IMR-90 (cell line): ENCODE data around the gene NT5C1B. TPM values are rescaled to one million over a fixed set of nuclear protein-coding genes. Genes with fewer than 3 reads are reported as not detected.

Experiments
- ATAC-seq: fragments of 200-7000 bp; cut with Tn5 transposase; 2 replicates; pipeline ENCODE4 v1.9.1; 2020; ENCODE audit warnings: low read depth, mild to moderate bottlenecking, moderate library complexity
- BruUV-seq: library from RNA; stranded (reverse); fragments of 400-500 nt; replicated peaks from 2 replicates; lab custom pipeline; 2021; lab: Mats Ljungman, UMichigan
- CTCF ChIA-PET: fragments of 300-600 bp; formaldehyde crosslinking; extraction: SDS; loops from one replicate; lab custom pipeline; 2021; ENCODE audit warnings: antibody characterized with exemption; lab: Yijun Ruan, JAX
- POLR2A ChIA-PET: fragments of 300-600 bp; sonication (Branson Sonifier 250); formaldehyde crosslinking; loops from one replicate; lab custom pipeline; 2022; ENCODE audit warnings: antibody characterized with exemption; ENCODE audit not compliant: unreplicated experiment; lab: Charles Lee
- DNase-seq: peaks from one replicate; pipeline ENCODE4 v3.0.0; 2013
- H2AFZ ChIP-seq: replicated peaks from 2 replicates; pipeline ENCODE3; 2013; ENCODE audit warnings: low read length, mild to moderate bottlenecking; ENCODE audit not compliant: poor library complexity
- H2AK5ac ChIP-seq: 2 replicates; pipeline ENCODE4 v1.6.1; 2013; ENCODE audit warnings: low read depth, low read length, inconsistent platforms
- H2AK9ac ChIP-seq: replicated peaks from 2 replicates; pipeline ENCODE3; 2013; ENCODE audit warnings: mild to moderate bottlenecking, low read depth, low read length, moderate library complexity; ENCODE audit not compliant: poor library complexity
- H2BK120ac ChIP-seq: 2 replicates; pipeline ENCODE4 v1.6.1; 2013; ENCODE audit warnings: low read depth, low read length, inconsistent platforms
- H2BK15ac ChIP-seq: 3 replicates; pipeline ENCODE4 v1.6.1; 2013; ENCODE audit warnings: low read depth, low read length, inconsistent platforms
- H2BK20ac ChIP-seq: 2 replicates; pipeline ENCODE4 v1.6.1; 2013; ENCODE audit warnings: low read depth, mild to moderate bottlenecking, inconsistent platforms, low read length, moderate library complexity
- H2BK5ac ChIP-seq: 2 replicates; pipeline ENCODE4 v1.6.1; 2013; ENCODE audit warnings: mild to moderate bottlenecking, low read depth, low read length, inconsistent platforms; ENCODE audit not compliant: poor library complexity, severe bottlenecking
- H3K14ac ChIP-seq: replicated peaks from 2 replicates; pipeline ENCODE4 v1.6.1; 2013; ENCODE audit warnings: low read depth, low read length, inconsistent platforms
- H3K18ac ChIP-seq: 2 replicates; pipeline ENCODE4 v1.6.1; 2013; ENCODE audit warnings: low read depth, low read length, control low read depth
- H3K23ac ChIP-seq: 2 replicates; pipeline ENCODE4 v1.6.1; 2013; ENCODE audit warnings: low read depth, low read length, inconsistent platforms
- H3K27ac ChIP-seq: 2 replicates; pipeline ENCODE4 v1.5.1; 2013; ENCODE audit warnings: mild to moderate bottlenecking, control low read depth, low read length; ENCODE audit not compliant: insufficient read depth
- H3K27me3 ChIP-seq: 2 replicates; pipeline ENCODE4 v1.6.1; 2013; ENCODE audit warnings: low read length; ENCODE audit not compliant: control insufficient read depth, insufficient read depth
- H3K36me3 ChIP-seq: 2 replicates; pipeline ENCODE4 v1.6.1; 2013; ENCODE audit warnings: low read length, mixed read lengths; ENCODE audit not compliant: control insufficient read depth, insufficient read depth
- H3K4ac ChIP-seq: 2 replicates; pipeline ENCODE4 v1.6.1; 2013; ENCODE audit warnings: low read depth, low read length, inconsistent platforms
- H3K4me1 ChIP-seq: 2 replicates; pipeline ENCODE4 v1.6.1; 2013; ENCODE audit warnings: low read length, mixed read lengths; ENCODE audit not compliant: control insufficient read depth, insufficient read depth
- H3K4me2 ChIP-seq: 2 replicates; pipeline ENCODE4 v1.6.1; 2013; ENCODE audit warnings: low read depth, mild to moderate bottlenecking, control low read depth, low read length, moderate library complexity
- H3K4me3 ChIP-seq: 2 replicates; pipeline ENCODE4 v1.5.1; 2013; ENCODE audit warnings: low read depth, mild to moderate bottlenecking, control low read depth, low read length, moderate library complexity; ENCODE audit not compliant: insufficient read depth
- H3K56ac ChIP-seq: 2 replicates; pipeline ENCODE4 v1.6.1; 2013; ENCODE audit warnings: low read length, inconsistent platforms; ENCODE audit not compliant: insufficient read depth; ENCODE audit errors: extremely low read depth
- H3K79me1 ChIP-seq, 2 experiments: 2 replicates each; pipeline ENCODE4 v1.6.1; 2013; ENCODE audit warnings: low read length in 2 of 2, inconsistent platforms in 1 of 2, low read depth in 1 of 2
- H3K9ac ChIP-seq: 2 replicates; pipeline ENCODE4 v1.6.1; 2013; ENCODE audit warnings: low read depth, low read length, control low read depth
- H3K9me1 ChIP-seq: 2 replicates; pipeline ENCODE4 v1.6.1; 2013; ENCODE audit warnings: low read length, inconsistent platforms; ENCODE audit not compliant: insufficient read depth
- H3K9me3 ChIP-seq: 2 replicates; pipeline ENCODE4 v1.6.1; 2013; ENCODE audit warnings: low read length; ENCODE audit not compliant: control insufficient read depth, insufficient read depth
- H4K20me1 ChIP-seq: 2 replicates; pipeline ENCODE4 v1.6.1; 2013; ENCODE audit warnings: low read length, inconsistent platforms; ENCODE audit not compliant: insufficient read depth
- H4K5ac ChIP-seq: 2 replicates; pipeline ENCODE4 v1.6.1; 2013; ENCODE audit warnings: mild to moderate bottlenecking, low read depth, low read length, control low read depth
- H4K8ac ChIP-seq, 2 experiments: 2 replicates each; pipeline ENCODE4 v1.6.1; 2013; ENCODE audit warnings: low read depth in 2 of 2, low read length in 2 of 2, control low read depth in 1 of 2, inconsistent platforms in 1 of 2
- H4K91ac ChIP-seq: 2 replicates; pipeline ENCODE4 v1.6.1; 2013; ENCODE audit warnings: low read depth, low read length, inconsistent platforms; ENCODE audit not compliant: insufficient read depth
- ELK1 ChIP-seq: fragments of 150-350 bp; IDR thresholded peaks from 2 replicates; pipeline ENCODE4 v1.6.1; 2016; ENCODE audit warnings: low read depth, mild to moderate bottlenecking, low read length, moderate library complexity, borderline replicate concordance
- RAD21 ChIP-seq: IDR thresholded peaks from 2 replicates; pipeline ENCODE4 v1.6.1; 2012; ENCODE audit warnings: low read length, improper control_type of control experiment
- WGBS, 2 experiments: methylation state at CpG; one replicate each; pipeline versions ENCODE4 v1.1.5 to v1.1.7; 2013; ENCODE audit warnings: missing lambda C conversion rate in 2 of 2; ENCODE audit not compliant: insufficient read length in 1 of 2; ENCODE audit errors: extremely low coverage in 2 of 2; 5-methylcytosine and 5-hydroxymethylcytosine counted together
- dilution Hi-C: fragments of 300-500 bp; cut with HindIII; formaldehyde crosslinking; loops from one replicate; pipeline ENCODE4 v1.14.3; 2018; ENCODE audit warnings: low sequenced_read_pairs; ENCODE audit not compliant: unreplicated experiment
- in situ Hi-C: fragments of 300-500 bp; cut with MboI; formaldehyde crosslinking; loops from 3 replicates; pipeline ENCODE4 v1.14.3; 2019; ENCODE audit warnings: low sequenced_read_pairs, inconsistent platforms, mixed read lengths
- intact Hi-C: fragments of 100-400 bp; cut with micrococcal nuclease; formaldehyde crosslinking; loops from 2 replicates; pipeline ENCODE4 v1.10.0; 2022
- polyA plus RNA-seq, 3 experiments: library from polyadenylated mRNA; depleted of rRNA; stranded (reverse); fragments of >200 nt; gene quantifications; 2 replicates each; pipeline ENCODE4 v1.2.3, GENCODE V29; 2012; ENCODE audit warnings: low replicate concordance in 1 of 3
- total RNA-seq: library from RNA; depleted of rRNA; stranded (reverse); fragments of >200 nt; gene quantifications from 2 replicates; pipeline ENCODE4 v1.2.3, GENCODE V29; 2012

Gene NT5C1B
- total and polyA plus RNA-seq, 2 of the 4 experiments (the other 2 are of a cell fraction): not detected

- Histone ChIP-seq H4K8ac (no peak overlapping the region), H4K5ac (no peak overlapping the region), H2BK5ac (no peak overlapping the region), H3K9me1 (no peaks in the 10 kb centered on the region), H3K4me1 (no peaks in the 10 kb centered on the region), H3K18ac (no peak overlapping the region), H3K27ac (no peak overlapping the region), H3K36me3 (peaks cover 6% of the 10 kb centered on the region), H2BK20ac (no peak overlapping the region), H3K56ac (no peak overlapping the region), H3K9ac (no peak overlapping the region), H2AK5ac (no peak overlapping the region), H3K4ac (no peak overlapping the region), H4K91ac (no peak overlapping the region), H4K20me1 (no peaks in the 10 kb centered on the region), H3K27me3 (no peaks in the 10 kb centered on the region), H2AFZ (no peak overlapping the region), H3K14ac (no peak overlapping the region), H2BK15ac (no peak overlapping the region), H2BK120ac (no peak overlapping the region), H3K23ac (no peak overlapping the region), H3K79me1 (peaks cover 5 to 12% of the 10 kb centered on the region in 2 experiments; a peak in 3 of 4 replicates), H2AK9ac (no peak overlapping the region), H3K4me3 (no peak overlapping the region), H3K4me2 (no peak overlapping the region), H3K9me3 (no peaks in the 10 kb centered on the region)
- CTCF ChIA-PET: no interaction called here
- intact Hi-C loops: no loop called here
- in situ Hi-C loops: no loop called here
- ATAC-seq (no peak), DNase-seq (no peak)
- POLR2A ChIA-PET: no interaction called here
- no peak for TF ChIP-seq ELK1
- TF ChIP-seq RAD21: no peak
- WGBS, 2 experiments: no CpG with 5 or more reads among the region's 2 CpGs
- no TSS peak for BruUV-seq
- dilution Hi-C loops: no loop called here
Measured at GRCh38 chr2:18551623-18552022, 37.7 kb downstream of the NT5C1B start.
